SK-N-MC (cell line): ENCODE results near the gene SEC61B.

Experiments used
- DNase-seq: peaks from one replicate; pipeline ENCODE4 v3.0.0-alpha.2; 2011; ENCODE audit warnings: low read depth, low spot score
- H3K27ac ChIP-seq: fragments of 200-600 bp; sonication (generic); 2 replicates; pipeline ENCODE4 v1.5.1; 2016; ENCODE audit warnings: mixed run types
- H3K36me3 ChIP-seq: fragments of 200-600 bp; sonication (generic); 2 replicates; pipeline ENCODE4 v1.6.1; 2017; ENCODE audit warnings: antibody characterized with exemption, low read length, mixed read lengths; ENCODE audit not compliant: insufficient read depth
- H3K4me3 ChIP-seq: fragments of 200-600 bp; sonication (generic); 2 replicates; pipeline ENCODE4 v1.5.1; 2016
- H3K9ac ChIP-seq: fragments of 200-600 bp; sonication (generic); 2 replicates; pipeline ENCODE4 v1.8.0; 2017; ENCODE audit warnings: mixed run types, mixed read lengths; ENCODE audit not compliant: insufficient read length
- H3K9me3 ChIP-seq: fragments of 200-600 bp; sonication (generic); 2 replicates; pipeline ENCODE4 v1.6.1; 2017; ENCODE audit warnings: low read depth, mild to moderate bottlenecking, antibody characterized with exemption, low read length, moderate library complexity, mixed read lengths
- EZH2 ChIP-seq: fragments of 200-600 bp; sonication (generic); IDR thresholded peaks from one replicate; pipeline ENCODE4 v1.6.1; 2017; ENCODE audit warnings: antibody characterized with exemption
- FOXP2 ChIP-seq: optimal IDR thresholded peaks from 2 replicates; pipeline ENCODE3; 2011; ENCODE audit warnings: mild to moderate bottlenecking, moderate library complexity; ENCODE audit not compliant: insufficient read depth; ENCODE audit errors: extremely low read length, control extremely low read depth
- POLR2AphosphoS5 ChIP-seq: IDR thresholded peaks from 2 replicates; pipeline ENCODE4 v1.6.1; 2012; ENCODE audit warnings: mild to moderate bottlenecking, low read depth, low read length, borderline replicate concordance

Gene SEC61B

DNA sequence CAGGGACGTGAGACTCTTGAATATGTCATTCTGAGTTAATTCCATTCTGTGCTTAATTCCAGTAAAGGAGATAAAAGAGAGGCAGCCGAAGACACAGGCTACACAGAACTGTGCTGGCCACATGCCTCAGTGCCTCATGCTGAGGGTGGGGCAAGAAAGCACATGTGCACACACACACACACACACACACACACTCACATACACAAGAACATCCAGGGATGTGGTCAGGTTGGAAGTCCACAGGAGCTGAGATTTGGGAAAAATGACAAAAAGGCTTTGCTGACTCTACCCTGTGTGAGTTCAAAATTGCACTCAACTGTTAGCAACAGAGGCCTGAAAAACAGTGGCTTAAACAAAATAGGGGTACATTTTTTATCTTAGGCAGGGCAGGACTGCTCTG is 40.9 kb upstream of the SEC61B start:
- no peaks in the 10 kb centered on the region for H3K9me3 ChIP-seq
- H3K27ac ChIP-seq = no peak overlapping the region

DNA sequence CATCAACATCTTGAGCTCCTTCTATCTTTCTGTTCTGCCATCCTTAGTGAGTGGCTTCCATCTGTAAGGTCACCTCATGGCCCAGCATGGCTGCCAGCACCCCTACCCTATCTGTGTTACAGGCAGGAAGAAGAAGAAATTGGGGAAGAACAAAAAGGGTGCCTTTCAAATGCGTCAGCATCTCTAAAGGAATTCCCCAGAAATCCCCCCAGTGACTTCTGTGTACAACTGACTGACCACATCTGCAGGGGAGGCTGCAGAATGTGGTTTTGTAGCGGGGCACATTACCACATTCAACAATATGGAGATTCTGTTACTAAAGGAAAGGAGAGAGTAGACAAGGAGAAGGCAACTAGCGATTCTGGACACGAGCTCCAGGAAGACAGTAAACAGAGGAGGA is 40.5 kb upstream of the SEC61B start:
- no peak for DNase-seq
- TF ChIP-seq POLR2AphosphoS5 (no peak), EZH2 (no peak), FOXP2 (no peak)
- H3K9me3 ChIP-seq = no peaks in the 10 kb centered on the region
- no peak overlapping the region for H3K27ac ChIP-seq
- no peak overlapping the region for H3K9ac ChIP-seq
- no peak overlapping the region for H3K4me3 ChIP-seq
- no peaks in the 10 kb centered on the region for H3K36me3 ChIP-seq

More for the DNA sequence above, 40.9 kb upstream of the SEC61B start:
- Histone ChIP-seq H3K4me3 (no peak overlapping the region), H3K36me3 (no peaks in the 10 kb centered on the region), H3K9ac (no peak overlapping the region)
- no peak for DNase-seq
- TF ChIP-seq EZH2 (no peak), POLR2AphosphoS5 (no peak)

DNA sequence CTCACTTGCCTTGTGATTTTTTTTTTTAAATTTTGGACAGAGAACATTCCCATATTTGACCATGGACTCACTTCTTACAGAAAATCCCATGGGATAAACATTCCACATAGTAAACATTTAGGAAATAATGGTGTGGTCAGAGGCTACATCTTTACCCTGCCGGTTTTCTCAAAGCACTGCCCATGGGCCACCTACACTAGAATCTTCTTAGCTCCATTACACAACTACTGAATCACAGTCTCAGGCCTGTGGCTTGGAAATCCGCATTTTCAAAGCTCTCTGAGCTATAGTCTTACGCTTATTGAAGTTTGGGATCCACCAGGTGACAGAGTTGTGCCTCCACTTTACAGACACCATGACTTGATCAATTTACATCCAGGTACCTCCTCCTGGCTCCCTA is 39.7 kb upstream of the SEC61B start:
- no peaks in the 10 kb centered on the region for H3K36me3 ChIP-seq

DNA sequence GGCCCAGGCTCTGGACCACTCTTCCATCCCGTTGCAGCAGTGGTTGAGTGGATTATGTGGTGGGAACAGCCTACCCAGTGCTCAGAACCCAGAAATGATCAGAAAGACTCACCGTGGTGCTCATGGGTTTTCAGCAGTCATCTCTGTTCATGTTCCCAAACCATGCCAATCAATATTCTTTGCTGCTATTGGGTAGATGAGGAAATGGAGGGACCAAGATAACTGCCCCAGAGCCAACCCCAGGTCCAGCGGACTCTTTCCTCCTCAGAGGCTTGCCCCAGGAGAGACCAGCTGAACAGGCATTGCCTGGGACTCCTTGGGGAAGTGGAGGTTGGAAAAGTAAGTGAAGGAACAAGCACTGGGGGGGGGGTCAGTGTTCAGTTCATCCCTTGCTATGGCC is 38.5 kb upstream of the SEC61B start:
- DNase-seq = no peak
- Histone ChIP-seq H3K4me3 (no peak overlapping the region), H3K9me3 (no peaks in the 10 kb centered on the region), H3K27ac (no peak overlapping the region), H3K9ac (no peak overlapping the region), H3K36me3 (no peaks in the 10 kb centered on the region)
- TF ChIP-seq EZH2 = no peak
- no peak for TF ChIP-seq POLR2AphosphoS5
- TF ChIP-seq FOXP2 = no peak

More for the DNA sequence above, 39.7 kb upstream of the SEC61B start:
- no peak for DNase-seq
- Histone ChIP-seq H3K27ac (no peak overlapping the region), H3K4me3 (no peak overlapping the region), H3K9me3 (no peaks in the 10 kb centered on the region), H3K9ac (no peak overlapping the region)
- TF ChIP-seq FOXP2 (no peak), POLR2AphosphoS5 (no peak), EZH2 (no peak)

DNA sequence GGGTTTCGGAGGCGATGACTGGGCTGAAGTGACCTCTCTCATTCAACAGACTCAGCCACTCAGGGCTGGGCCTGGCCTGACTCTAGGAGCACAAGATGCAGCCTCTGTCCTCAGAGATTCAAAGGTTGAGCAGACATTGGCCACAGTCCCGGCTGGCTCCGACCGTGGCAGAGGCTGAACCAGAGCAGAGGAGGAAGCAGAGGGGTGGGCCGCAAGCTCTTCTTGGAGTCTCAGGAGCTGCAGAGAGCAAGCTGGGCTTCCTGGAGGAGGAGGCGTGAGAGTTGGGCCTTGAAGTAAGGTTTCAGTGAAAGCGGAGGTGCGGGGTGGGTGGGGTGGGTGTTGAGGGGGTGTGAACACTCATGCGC is 38.0 kb upstream of the SEC61B start:
- TF ChIP-seq FOXP2 (no peak), EZH2 (no peak), POLR2AphosphoS5 (no peak)
- Histone ChIP-seq H3K9me3 (no peaks in the 10 kb centered on the region), H3K27ac (no peak overlapping the region), H3K36me3 (no peaks in the 10 kb centered on the region), H3K9ac (no peak overlapping the region), H3K4me3 (no peak overlapping the region)
- DNase-seq = no peak

DNA sequence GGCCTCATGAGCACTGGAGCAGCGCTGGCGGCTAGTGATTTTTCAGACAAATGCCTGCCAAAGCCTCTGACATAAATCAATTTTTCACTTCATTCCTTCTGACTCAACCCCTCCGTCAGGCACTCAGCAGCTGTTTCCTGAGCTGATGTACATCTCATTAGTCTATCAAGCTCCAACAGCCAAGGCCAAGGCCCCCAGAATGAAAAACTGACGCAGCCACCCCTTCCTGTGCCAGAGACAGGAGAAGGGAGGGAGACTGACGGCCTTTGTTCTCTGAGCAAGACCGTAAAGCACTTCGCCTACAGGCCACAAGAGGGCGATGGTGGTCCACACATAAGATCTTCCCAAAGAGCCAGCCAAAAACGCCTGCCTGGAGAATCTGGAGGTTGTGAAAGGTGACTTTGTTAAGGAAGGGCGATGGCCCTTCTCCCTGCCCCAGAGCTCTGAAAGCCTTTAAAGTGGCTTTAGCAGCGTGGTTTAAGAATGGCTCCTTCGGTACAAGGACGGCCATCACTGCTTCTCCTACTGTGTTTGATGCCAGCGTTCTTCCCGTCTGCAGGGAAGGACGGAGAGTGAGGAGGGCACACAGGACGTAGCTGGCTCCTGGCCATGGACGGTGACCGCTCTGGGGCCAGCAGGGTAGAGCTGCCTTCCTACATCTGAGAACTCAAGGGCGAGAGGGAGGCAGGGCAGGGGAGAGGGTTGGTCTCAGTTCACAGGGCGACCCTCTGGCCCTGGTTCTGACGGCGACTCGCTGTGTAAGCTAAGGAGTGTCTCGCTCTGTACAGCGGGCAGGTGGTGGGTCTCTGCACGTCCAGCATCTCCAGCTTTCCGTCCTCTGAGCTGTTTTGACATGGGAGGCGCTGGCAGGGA is 37.4 kb upstream of the SEC61B start:
- H3K9ac ChIP-seq = no peak overlapping the region
- H3K9me3 ChIP-seq = no peaks in the 10 kb centered on the region
- TF ChIP-seq FOXP2 (no peak), POLR2AphosphoS5 (no peak), EZH2 (no peak)
- DNase-seq = peak; percentile 63
- H3K36me3 ChIP-seq = no peaks in the 10 kb centered on the region
- no peak overlapping the region for H3K4me3 ChIP-seq
- H3K27ac ChIP-seq = no peak overlapping the region

DNA sequence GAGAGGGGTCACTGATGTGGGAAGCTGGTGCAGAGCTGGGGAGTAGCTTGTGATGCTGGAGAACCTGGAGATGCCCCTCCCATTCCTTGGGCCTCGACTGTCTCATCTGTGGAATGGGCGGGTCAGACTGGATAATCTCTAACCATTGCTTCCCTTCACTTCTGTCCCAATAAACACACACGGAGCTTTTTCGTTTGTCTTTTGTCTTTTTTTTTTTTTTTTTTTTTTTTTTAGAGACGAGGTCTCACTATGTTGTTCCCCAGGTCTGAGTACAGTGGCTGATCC is 36.8 kb upstream of the SEC61B start:
- TF ChIP-seq POLR2AphosphoS5 (no peak), FOXP2 (no peak)
- no peak overlapping the region for H3K4me3 ChIP-seq
- no peaks in the 10 kb centered on the region for H3K9me3 ChIP-seq
- no peak for DNase-seq
- H3K36me3 ChIP-seq = no peaks in the 10 kb centered on the region
- no peak overlapping the region for H3K9ac ChIP-seq
- H3K27ac ChIP-seq = no peak overlapping the region

DNA sequence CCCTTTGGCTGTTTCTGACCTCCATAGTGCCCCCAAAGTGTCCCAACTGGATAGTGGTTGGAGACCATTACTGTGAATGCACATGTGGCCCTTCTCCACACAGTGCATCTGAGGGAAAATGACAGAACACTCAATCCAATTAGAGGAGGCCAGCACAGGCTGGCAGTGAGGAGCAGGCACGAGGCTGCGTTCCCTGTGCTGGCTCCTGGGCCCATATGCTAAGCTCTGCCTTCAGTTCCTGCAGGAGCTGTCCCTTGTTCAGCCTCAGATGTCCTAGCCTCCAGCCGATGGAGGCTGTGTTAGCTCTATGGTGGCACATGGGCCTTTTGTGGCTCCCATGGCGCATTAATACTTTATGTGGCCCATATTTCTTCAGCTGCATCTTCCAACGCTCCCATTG is 36.1 kb upstream of the SEC61B start:
- TF ChIP-seq EZH2 (no peak), POLR2AphosphoS5 (no peak), FOXP2 (no peak)
- Histone ChIP-seq H3K4me3 (no peak overlapping the region), H3K9ac (no peak overlapping the region)

DNA sequence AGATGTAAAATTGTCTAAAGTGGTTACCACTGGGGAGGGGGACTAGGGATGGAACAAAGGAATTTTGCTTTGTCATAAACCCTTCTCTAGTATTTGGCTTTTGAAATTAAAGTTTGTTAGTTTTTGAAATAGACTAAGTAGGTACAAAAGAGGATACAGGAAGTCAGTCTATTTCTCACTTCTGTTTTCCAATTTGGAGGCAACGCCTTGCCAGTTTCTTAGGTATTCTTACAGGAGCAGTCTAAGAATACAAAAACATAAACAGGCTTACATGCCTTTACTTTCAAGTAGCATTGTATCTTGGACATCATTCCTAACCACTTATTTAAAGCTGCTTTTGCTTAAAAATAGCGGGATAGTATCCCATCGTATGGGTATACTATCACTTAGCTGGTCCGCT is 34.8 kb upstream of the SEC61B start:
- H3K4me3 ChIP-seq = no peak overlapping the region
- TF ChIP-seq EZH2 (no peak), FOXP2 (no peak), POLR2AphosphoS5 (no peak)
- H3K9ac ChIP-seq = no peak overlapping the region
- H3K27ac ChIP-seq = no peak overlapping the region
- H3K36me3 ChIP-seq = no peaks in the 10 kb centered on the region
- no peaks in the 10 kb centered on the region for H3K9me3 ChIP-seq
- no peak for DNase-seq

More for the DNA sequence above, 36.1 kb upstream of the SEC61B start:
- Histone ChIP-seq H3K27ac (no peak overlapping the region), H3K36me3 (no peaks in the 10 kb centered on the region), H3K9me3 (no peaks in the 10 kb centered on the region)
- DNase-seq = no peak
